HG03175 (cell line): ENCODE measurements around the gene ZNF484.

Source experiments
- ATAC-seq: cut with Tn5 transposase; IDR thresholded peaks from one replicate; pipeline ENCODE4 v1.9.1; 2021; ENCODE audit warnings: mild to moderate bottlenecking, moderate library complexity; ENCODE audit not compliant: unreplicated experiment

ZNF484 gene

DNA sequence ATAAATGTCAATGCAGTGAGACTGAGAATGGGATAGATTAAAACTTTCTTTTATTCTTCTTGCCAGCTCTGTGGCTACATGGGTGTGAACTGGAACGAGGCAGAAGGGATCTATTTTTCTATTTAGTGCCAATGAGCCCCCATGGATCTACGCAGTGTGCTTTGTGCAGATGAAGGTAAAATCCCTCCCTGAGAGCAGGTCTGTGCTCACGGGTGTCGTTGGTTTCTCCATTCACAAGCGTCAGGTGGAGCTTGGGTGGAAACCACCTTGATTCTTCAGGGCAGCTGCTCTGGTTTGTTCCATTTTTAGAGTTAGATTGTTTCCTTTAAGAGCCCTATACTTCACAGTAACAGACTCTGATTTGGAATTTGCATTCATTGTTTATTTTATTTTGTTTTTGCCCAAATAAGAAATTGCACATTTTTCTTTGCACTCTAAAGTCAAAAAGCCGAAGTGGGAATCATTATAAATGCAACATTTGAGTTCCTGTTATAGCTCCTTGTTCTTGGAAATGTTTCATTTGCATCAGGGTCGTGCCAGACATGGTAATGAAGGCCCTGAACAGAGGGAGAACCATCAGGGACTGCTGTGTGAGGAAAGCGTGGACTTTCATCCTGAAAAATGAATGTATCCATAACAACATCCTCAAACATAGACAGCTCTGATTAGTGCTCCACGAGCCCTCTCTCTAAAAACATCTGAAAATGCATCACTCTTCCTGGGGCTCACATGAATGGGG lies 82.1 kb downstream of the ZNF484 start:
- ATAC-seq: no peak
